DND-41 (cell line): Measurements from ENCODE around the gene ATR.
"Not testable (repeated sequence)": the region's sequence is repeated elsewhere in the genome, so short reads cannot be mapped to it uniquely, and the experiment has no call there.

Experiments
- ATAC-seq: fragments of 200-7000 bp; cut with Tn5 transposase; 3 replicates; pipeline ENCODE4 v1.9.1; 2021; ENCODE audit warnings: low read depth; ENCODE audit not compliant: insufficient read depth
- DNase-seq: peaks from one replicate; pipeline ENCODE4 v3.0.0-alpha.2; 2020
- H2AFZ ChIP-seq: 2 replicates; pipeline ENCODE4 v1.6.0; 2012; ENCODE audit warnings: low read depth, low read length
- H3K27ac ChIP-seq: 2 replicates; pipeline ENCODE4 v1.5.1; 2012; ENCODE audit warnings: low read length, inconsistent platforms
- H3K27me3 ChIP-seq: fragments of 200-600 bp; sonication (generic); 2 replicates; pipeline ENCODE4 v1.6.0; 2012; ENCODE audit warnings: low read length, mild to moderate bottlenecking, inconsistent platforms; ENCODE audit not compliant: insufficient read depth, poor library complexity
- H3K36me3 ChIP-seq: 2 replicates; pipeline ENCODE4 v1.5.1; 2012; ENCODE audit warnings: low read length, inconsistent platforms; ENCODE audit not compliant: insufficient read depth
- H3K4me1 ChIP-seq: 2 replicates; pipeline ENCODE4 v1.5.1; 2012; ENCODE audit warnings: mild to moderate bottlenecking, low read length; ENCODE audit not compliant: insufficient read depth
- H3K4me2 ChIP-seq: 2 replicates; pipeline ENCODE4 v1.6.0; 2012; ENCODE audit warnings: mild to moderate bottlenecking, moderate library complexity, low read length, inconsistent platforms; ENCODE audit not compliant: insufficient read depth
- H3K4me3 ChIP-seq, 2 experiments: fragments of 200-600 bp in 1 of 2; shearing (Covaris generic) in 1 of 2; 2 replicates each; pipeline ENCODE4 v1.5.1; 2012 to 2016; ENCODE audit warnings: inconsistent platforms in 2 of 2, low read length in 2 of 2, mild to moderate bottlenecking in 2 of 2, low read depth in 1 of 2, moderate library complexity in 1 of 2
- H3K79me2 ChIP-seq: 2 replicates; pipeline ENCODE4 v1.6.0; 2012; ENCODE audit warnings: low read length, inconsistent platforms; ENCODE audit not compliant: insufficient read depth
- H3K9ac ChIP-seq: 2 replicates; pipeline ENCODE4 v1.6.0; 2012; ENCODE audit warnings: low read depth, mild to moderate bottlenecking, inconsistent platforms, low read length, moderate library complexity
- H3K9me3 ChIP-seq: 2 replicates; pipeline ENCODE4 v1.5.1; 2012; ENCODE audit warnings: low read length, moderate library complexity, mild to moderate bottlenecking, inconsistent platforms; ENCODE audit not compliant: insufficient read depth, severe bottlenecking
- H4K20me1 ChIP-seq: 2 replicates; pipeline ENCODE4 v1.6.0; 2012; ENCODE audit warnings: low read length; ENCODE audit not compliant: insufficient read depth
- CTCF ChIP-seq: IDR thresholded peaks from 2 replicates; pipeline ENCODE4 v1.5.1; 2012; ENCODE audit warnings: borderline replicate concordance, low read length, moderate library complexity, mild to moderate bottlenecking; ENCODE audit not compliant: poor library complexity, severe bottlenecking; ENCODE audit errors: extremely low read depth
- EZH2 ChIP-seq: IDR thresholded peaks from 3 replicates; pipeline ENCODE4 v1.6.1; 2012; ENCODE audit warnings: borderline replicate concordance, low read depth, mild to moderate bottlenecking, moderate library complexity, low read length, inconsistent platforms; ENCODE audit not compliant: severe bottlenecking

ATR gene

GRCh38 chr3:142574665-142575064, 3.9 kb downstream of the ATR start:
- no peak overlapping the region for H3K9ac ChIP-seq
- no peaks in the 10 kb centered on the region for H3K27me3 ChIP-seq
- no peak overlapping the region for H3K4me3 ChIP-seq
- no peak overlapping the region for H2AFZ ChIP-seq
- DNase-seq (no peak), ATAC-seq (no peak)
- no peak overlapping the region for H3K27ac ChIP-seq
- H4K20me1 ChIP-seq: peaks cover 6% of the 10 kb centered on the region; the same call in 1 of the 2 replicates
- peaks cover 38% of the 10 kb centered on the region for H3K4me1 ChIP-seq
- TF ChIP-seq EZH2: no peak
- TF ChIP-seq CTCF: no peak
- peaks cover 13% of the 10 kb centered on the region for H3K36me3 ChIP-seq
- peak overlapping the region; percentile 87; the same call in 1 of the 2 replicates for H3K4me2 ChIP-seq
- H3K9me3 ChIP-seq: no peaks in the 10 kb centered on the region
- H3K79me2 ChIP-seq: peaks cover 86% of the 10 kb centered on the region

- not testable (repeated sequence) for H3K4me3 ChIP-seq, H4K20me1 ChIP-seq, H3K9me3 ChIP-seq, DNase-seq, H3K27ac ChIP-seq, H3K27me3 ChIP-seq, ATAC-seq, H3K9ac ChIP-seq, H2AFZ ChIP-seq
- Histone ChIP-seq H3K36me3 (peaks cover 13% of the 10 kb centered on the region), H3K79me2 (peaks cover 83% of the 10 kb centered on the region), H3K4me2 (peak overlapping the region; percentile 87; the same call in 1 of the 2 replicates), H3K4me1 (peaks cover 34% of the 10 kb centered on the region)
These were observed 4.3 kb downstream of the ATR start for GRCh38 chr3:142574223-142574622.

- H3K27me3 ChIP-seq, H3K4me2 ChIP-seq, H3K9me3 ChIP-seq, ATAC-seq, H3K27ac ChIP-seq, H2AFZ ChIP-seq, H3K4me3 ChIP-seq, H3K4me1 ChIP-seq, H3K9ac ChIP-seq, DNase-seq: not testable (repeated sequence)
- peaks cover 76% of the 10 kb centered on the region for H3K79me2 ChIP-seq
- H3K36me3 ChIP-seq: peaks cover 27% of the 10 kb centered on the region
- peaks cover 13% of the 10 kb centered on the region; the same call in 1 of the 2 replicates for H4K20me1 ChIP-seq
These were observed 9.1 kb downstream of the ATR start for GRCh38 chr3:142569422-142569821.

- Histone ChIP-seq H3K4me3 (no peak overlapping the region), H2AFZ (no peak overlapping the region), H3K9ac (no peak overlapping the region), H3K4me2 (no peak overlapping the region), H3K9me3 (no peaks in the 10 kb centered on the region), H3K27ac (no peak overlapping the region), H3K27me3 (no peaks in the 10 kb centered on the region), H3K36me3 (peaks cover 35% of the 10 kb centered on the region), H4K20me1 (peaks cover 13% of the 10 kb centered on the region; the same call in 1 of the 2 replicates), H3K4me1 (no peaks in the 10 kb centered on the region), H3K79me2 (peaks cover 67% of the 10 kb centered on the region)
- TF ChIP-seq CTCF: no peak
- TF ChIP-seq EZH2: no peak
- peak; percentile 22; the same call in 1 of the 3 replicates for ATAC-seq
- no peak for DNase-seq
These were observed 10.0 kb downstream of the ATR start for GRCh38 chr3:142568393-142569017.
